Neural progenitor cell (in vitro differentiated cells): Measurements from ENCODE around the gene ALMS1. TPM values are rescaled to one million over a fixed set of nuclear protein-coding genes. Genes with fewer than 3 reads are reported as not detected.

Source experiments
- DNase-seq: peaks from one replicate; pipeline ENCODE4 v3.0.0-alpha.2; 2016; ENCODE audit warnings: low spot score
- H2AFZ ChIP-seq: fragments of 200-600 bp; sonication (generic); replicated peaks from 2 replicates; pipeline ENCODE4 v1.6.1; 2016; ENCODE audit warnings: antibody characterized with exemption
- H3F3A ChIP-seq: fragments of 200-600 bp; sonication (generic); 2 replicates; pipeline ENCODE4 v1.6.1; 2016; ENCODE audit warnings: antibody characterized with exemption, low read depth
- H3K27ac ChIP-seq: fragments of 200-600 bp; sonication (generic); 2 replicates; pipeline ENCODE4 v1.5.1; 2016; ENCODE audit warnings: mild to moderate bottlenecking
- H3K27me3 ChIP-seq: fragments of 200-600 bp; sonication (generic); 2 replicates; pipeline ENCODE4 v1.6.1; 2016; ENCODE audit warnings: mild to moderate bottlenecking, moderate library complexity
- H3K36me3 ChIP-seq: fragments of 200-600 bp; sonication (generic); 2 replicates; pipeline ENCODE4 v1.5.1; 2016
- H3K4me1 ChIP-seq: fragments of 200-600 bp; sonication (generic); 2 replicates; pipeline ENCODE4 v1.6.1; 2016; ENCODE audit warnings: mixed run types
- H3K4me2 ChIP-seq: fragments of 200-600 bp; sonication (generic); 2 replicates; pipeline ENCODE4 v1.6.1; 2016
- H3K4me3 ChIP-seq: fragments of 200-600 bp; sonication (generic); 2 replicates; pipeline ENCODE4 v1.5.1; 2016
- H3K79me2 ChIP-seq: fragments of 200-600 bp; sonication (generic); 2 replicates; pipeline ENCODE4 v1.6.1; 2016; ENCODE audit warnings: low read depth
- H3K9ac ChIP-seq: fragments of 200-600 bp; sonication (generic); 2 replicates; pipeline ENCODE4 v1.6.1; 2016
- H3K9me3 ChIP-seq: fragments of 200-600 bp; sonication (generic); 2 replicates; pipeline ENCODE4 v1.5.1; 2016; ENCODE audit warnings: low read depth
- H4K20me1 ChIP-seq: fragments of 200-600 bp; sonication (generic); 2 replicates; pipeline ENCODE4 v1.6.1; 2016; ENCODE audit warnings: low read depth
- H3K27ac Mint-ChIP-seq: 3 replicates; pipeline ENCODE4 v1.8.0; 2021; ENCODE audit warnings: mixed read lengths
- H3K27me3 Mint-ChIP-seq: 2 replicates; pipeline ENCODE4 v1.8.0; 2022; ENCODE audit warnings: low read depth, mild to moderate bottlenecking, inconsistent platforms, moderate library complexity, mixed read lengths; ENCODE audit not compliant: insufficient read depth
- H3K36me3 Mint-ChIP-seq: 3 replicates; pipeline ENCODE4 v1.8.0; 2021; ENCODE audit warnings: mixed read lengths
- H3K4me1 Mint-ChIP-seq: 3 replicates; pipeline ENCODE4 v1.8.0; 2021; ENCODE audit warnings: mixed read lengths
- H3K4me3 Mint-ChIP-seq: 3 replicates; pipeline ENCODE4 v1.8.0; 2021; ENCODE audit warnings: mild to moderate bottlenecking, moderate library complexity, mixed read lengths
- H3K9me3 Mint-ChIP-seq: 3 replicates; pipeline ENCODE4 v1.8.0; 2020; ENCODE audit warnings: mixed read lengths
- EZH2 ChIP-seq: fragments of 200-600 bp; sonication (generic); IDR thresholded peaks from 2 replicates; pipeline ENCODE4 v1.6.1; 2017; ENCODE audit warnings: antibody characterized with exemption, mild to moderate bottlenecking, moderate library complexity
- EZH2phosphoT487 ChIP-seq: fragments of 200-600 bp; sonication (generic); IDR thresholded peaks from 2 replicates; pipeline ENCODE4 v1.6.1; 2017; ENCODE audit warnings: antibody characterized with exemption
- total RNA-seq: library from RNA; depleted of rRNA; stranded (reverse); fragments of >200 nt; gene quantifications from 2 replicates; pipeline ENCODE4 v1.2.3, GENCODE V29; 2015; ENCODE audit warnings: low replicate concordance
- TF ChIP-seq, protein P1 (sequence below): fragments of 200-600 bp; sonication (generic); IDR thresholded peaks from 2 replicates; pipeline ENCODE4 v1.5.1; 2017; ENCODE audit warnings: antibody characterized with exemption, mild to moderate bottlenecking

ALMS1 gene
- total RNA-seq, 1 donor from 2014 or later = 58.8 TPM

DNA sequence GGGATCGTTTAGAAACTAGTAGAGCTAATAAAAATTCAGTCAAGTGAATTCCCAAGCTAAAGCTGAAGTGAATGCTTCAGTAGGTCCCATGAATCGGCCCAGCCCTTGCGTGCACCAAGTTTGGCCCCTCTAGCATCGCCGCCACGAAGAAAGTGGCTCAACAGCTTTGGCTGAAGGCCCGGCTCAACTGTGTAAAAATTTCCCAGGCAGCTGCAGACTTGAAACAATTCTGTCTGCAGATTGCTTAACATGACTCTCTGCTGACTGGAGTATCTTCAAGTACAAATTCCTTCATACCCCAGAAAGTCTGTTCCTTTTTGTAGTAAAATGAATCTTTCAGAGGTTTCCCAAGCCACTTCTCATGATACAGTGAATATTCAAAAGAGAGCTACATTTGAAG lies 32.7 kb downstream of the ALMS1 start:
- Histone ChIP-seq H4K20me1 (peaks cover 28% of the 10 kb centered on the region), H3K4me2 (no peak overlapping the region), H3K36me3 (no peaks in the 10 kb centered on the region), H2AFZ (no peak overlapping the region), H3K9me3 (no peaks in the 10 kb centered on the region), H3K4me1 (no peaks in the 10 kb centered on the region), H3K4me3 (no peak overlapping the region), H3F3A (no peaks in the 10 kb centered on the region), H3K9ac (no peak overlapping the region), H3K27ac (no peak overlapping the region), H3K27me3 (no peaks in the 10 kb centered on the region), H3K79me2 (peaks cover 43% of the 10 kb centered on the region)
- no peaks in the 10 kb centered on the region for H3K36me3 Mint-ChIP-seq
- DNase-seq = no peak
- H3K4me1 Mint-ChIP-seq = no peaks in the 10 kb centered on the region
- H3K27ac Mint-ChIP-seq = no peak overlapping the region
- no peaks in the 10 kb centered on the region for H3K9me3 Mint-ChIP-seq
- H3K27me3 Mint-ChIP-seq = no peaks in the 10 kb centered on the region
- TF ChIP-seq, protein P1, sequence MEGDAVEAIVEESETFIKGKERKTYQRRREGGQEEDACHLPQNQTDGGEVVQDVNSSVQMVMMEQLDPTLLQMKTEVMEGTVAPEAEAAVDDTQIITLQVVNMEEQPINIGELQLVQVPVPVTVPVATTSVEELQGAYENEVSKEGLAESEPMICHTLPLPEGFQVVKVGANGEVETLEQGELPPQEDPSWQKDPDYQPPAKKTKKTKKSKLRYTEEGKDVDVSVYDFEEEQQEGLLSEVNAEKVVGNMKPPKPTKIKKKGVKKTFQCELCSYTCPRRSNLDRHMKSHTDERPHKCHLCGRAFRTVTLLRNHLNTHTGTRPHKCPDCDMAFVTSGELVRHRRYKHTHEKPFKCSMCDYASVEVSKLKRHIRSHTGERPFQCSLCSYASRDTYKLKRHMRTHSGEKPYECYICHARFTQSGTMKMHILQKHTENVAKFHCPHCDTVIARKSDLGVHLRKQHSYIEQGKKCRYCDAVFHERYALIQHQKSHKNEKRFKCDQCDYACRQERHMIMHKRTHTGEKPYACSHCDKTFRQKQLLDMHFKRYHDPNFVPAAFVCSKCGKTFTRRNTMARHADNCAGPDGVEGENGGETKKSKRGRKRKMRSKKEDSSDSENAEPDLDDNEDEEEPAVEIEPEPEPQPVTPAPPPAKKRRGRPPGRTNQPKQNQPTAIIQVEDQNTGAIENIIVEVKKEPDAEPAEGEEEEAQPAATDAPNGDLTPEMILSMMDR = no peak
- TF ChIP-seq EZH2phosphoT487 (no peak), EZH2 (no peak)
- H3K4me3 Mint-ChIP-seq = no peak overlapping the region

DNA sequence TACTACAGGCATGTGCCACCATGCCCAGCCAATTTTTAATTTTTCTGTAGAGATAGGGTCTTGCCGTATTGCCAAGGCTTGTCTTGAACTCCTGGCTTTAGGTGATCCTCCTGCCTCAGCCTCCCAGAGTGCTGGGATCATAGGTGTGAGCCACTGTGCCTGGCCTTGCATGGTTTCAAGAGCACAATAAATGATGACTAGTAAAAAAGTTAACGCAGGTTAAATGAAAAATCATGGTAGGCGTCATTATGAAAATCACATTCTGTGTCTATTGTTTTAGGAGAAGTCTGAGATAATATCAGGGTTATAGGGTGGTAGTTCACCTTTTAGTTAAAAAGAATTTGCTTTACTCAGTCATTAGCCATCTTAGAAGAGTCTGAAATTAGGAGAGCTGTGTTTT lies 38.3 kb downstream of the ALMS1 start:
- H3F3A ChIP-seq = no peaks in the 10 kb centered on the region
- peaks cover 5% of the 10 kb centered on the region for H4K20me1 ChIP-seq
- no peaks in the 10 kb centered on the region for H3K27me3 ChIP-seq
- H3K9me3 Mint-ChIP-seq = no peaks in the 10 kb centered on the region
- TF ChIP-seq, protein P1 = no peak
- TF ChIP-seq EZH2 (no peak), EZH2phosphoT487 (no peak)
- H2AFZ ChIP-seq = no peak overlapping the region
- H3K27me3 Mint-ChIP-seq = no peaks in the 10 kb centered on the region
- H3K9ac ChIP-seq = no peak overlapping the region
- H3K4me2 ChIP-seq = no peak overlapping the region
- no peaks in the 10 kb centered on the region for H3K4me1 ChIP-seq
- H3K9me3 ChIP-seq = no peaks in the 10 kb centered on the region
- H3K27ac ChIP-seq = no peak overlapping the region
- no peaks in the 10 kb centered on the region for H3K36me3 ChIP-seq
- H3K4me3 Mint-ChIP-seq = no peak overlapping the region
- H3K27ac Mint-ChIP-seq = no peak overlapping the region
- no peaks in the 10 kb centered on the region for H3K79me2 ChIP-seq
- no peaks in the 10 kb centered on the region for H3K4me1 Mint-ChIP-seq
- peaks cover 9% of the 10 kb centered on the region for H3K36me3 Mint-ChIP-seq
- DNase-seq = no peak
- no peak overlapping the region for H3K4me3 ChIP-seq

DNA sequence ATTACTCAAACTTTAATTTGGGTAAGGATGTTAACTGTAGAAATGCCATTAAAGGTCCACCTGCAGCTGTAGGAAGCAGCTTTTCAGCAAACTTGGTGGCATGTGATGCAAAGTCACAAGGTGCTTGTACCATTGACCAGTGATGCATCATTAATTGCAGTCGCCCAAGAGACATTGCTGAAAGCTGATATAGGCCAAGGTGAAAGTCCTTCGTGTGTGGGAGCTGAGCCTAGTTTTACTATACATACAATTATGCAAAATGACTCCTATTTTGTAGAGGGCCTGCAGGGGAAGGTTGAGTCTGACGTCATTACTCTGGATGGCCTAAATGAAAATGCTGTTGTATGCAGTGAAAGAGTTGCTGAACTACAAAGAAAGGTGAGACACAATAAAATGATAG lies 40.5 kb downstream of the ALMS1 start:
- H3K9me3 Mint-ChIP-seq = no peaks in the 10 kb centered on the region
- no peak overlapping the region for H3K9ac ChIP-seq
- H3K27ac Mint-ChIP-seq = no peak overlapping the region
- H3K9me3 ChIP-seq = no peaks in the 10 kb centered on the region
- no peak overlapping the region for H2AFZ ChIP-seq
- H3K4me3 ChIP-seq = no peak overlapping the region
- H3K4me3 Mint-ChIP-seq = no peak overlapping the region
- TF ChIP-seq EZH2phosphoT487 = no peak
- TF ChIP-seq EZH2 = no peak
- TF ChIP-seq, protein P1 = no peak
- peaks cover 5% of the 10 kb centered on the region for H3K36me3 ChIP-seq
- H4K20me1 ChIP-seq = no peaks in the 10 kb centered on the region
- H3K4me1 ChIP-seq = no peaks in the 10 kb centered on the region
- H3K27me3 Mint-ChIP-seq = no peaks in the 10 kb centered on the region
- H3K36me3 Mint-ChIP-seq = peaks cover 14% of the 10 kb centered on the region
- DNase-seq = no peak
- H3K27ac ChIP-seq = no peak overlapping the region
- no peaks in the 10 kb centered on the region for H3K27me3 ChIP-seq
- H3K4me2 ChIP-seq = no peak overlapping the region
- no peaks in the 10 kb centered on the region for H3K4me1 Mint-ChIP-seq
- H3F3A ChIP-seq = no peaks in the 10 kb centered on the region
- no peaks in the 10 kb centered on the region for H3K79me2 ChIP-seq
